OCI-M2 (cell line): ENCODE measurements around the gene SPARC.

ENCODE experiments used
- DNase-seq: peaks from one replicate; lab custom pipeline; 2025; ENCODE audit not compliant: unreplicated experiment; lab: John Stamatoyannopoulos, UW

The SPARC gene

GRCh38 chr5:151625285-151625684 is 61.4 kb downstream of the SPARC start:
- no peak for DNase-seq

GRCh38 chr5:151624476-151624875 is 62.2 kb downstream of the SPARC start:
- no peak for DNase-seq

GRCh38 chr5:151622367-151623088 is 64.2 kb downstream of the SPARC start:
- DNase-seq, result no peak

- DNase-seq, result no peak
These were observed 66.3 kb downstream of the SPARC start for GRCh38 chr5:151620461-151620840.

- DNase-seq, result no peak
These were observed 66.8 kb downstream of the SPARC start for GRCh38 chr5:151619812-151620460.

GRCh38 chr5:151618907-151619306 is 67.8 kb downstream of the SPARC start:
- DNase-seq, result no peak

- DNase-seq, result no peak
These were observed 68.6 kb downstream of the SPARC start for GRCh38 chr5:151617841-151618710.

- DNase-seq, result no peak
These were observed 69.3 kb downstream of the SPARC start for GRCh38 chr5:151617383-151617840.

GRCh38 chr5:151615431-151615830 is 71.3 kb downstream of the SPARC start:
- no peak for DNase-seq

GRCh38 chr5:151614565-151614964 is 72.2 kb downstream of the SPARC start:
- DNase-seq, result no peak

- no peak for DNase-seq
These were observed 73.9 kb downstream of the SPARC start for GRCh38 chr5:151612689-151613427.

GRCh38 chr5:151611127-151611775 is 75.5 kb downstream of the SPARC start:
- no peak for DNase-seq
